IMR-90 (cell line): Measurements from ENCODE around the gene PATL2. TPM values are rescaled to one million over a fixed set of nuclear protein-coding genes. Genes with fewer than 3 reads are reported as not detected.

Experiments used
- ATAC-seq: fragments of 200-7000 bp; cut with Tn5 transposase; 2 replicates; pipeline ENCODE4 v1.9.1; 2020; ENCODE audit warnings: low read depth, mild to moderate bottlenecking, moderate library complexity
- BruUV-seq: library from RNA; stranded (reverse); fragments of 400-500 nt; replicated peaks from 2 replicates; lab custom pipeline; 2021; lab: Mats Ljungman, UMichigan
- CTCF ChIA-PET: fragments of 300-600 bp; formaldehyde crosslinking; extraction: SDS; loops from one replicate; lab custom pipeline; 2021; ENCODE audit warnings: antibody characterized with exemption; lab: Yijun Ruan, JAX
- POLR2A ChIA-PET: fragments of 300-600 bp; sonication (Branson Sonifier 250); formaldehyde crosslinking; loops from one replicate; lab custom pipeline; 2022; ENCODE audit warnings: antibody characterized with exemption; ENCODE audit not compliant: unreplicated experiment; lab: Charles Lee
- DNase-seq: peaks from one replicate; pipeline ENCODE4 v3.0.0; 2013
- H2AFZ ChIP-seq: replicated peaks from 2 replicates; pipeline ENCODE3; 2013; ENCODE audit warnings: low read length, mild to moderate bottlenecking; ENCODE audit not compliant: poor library complexity
- H2AK5ac ChIP-seq: 2 replicates; pipeline ENCODE4 v1.6.1; 2013; ENCODE audit warnings: low read depth, low read length, inconsistent platforms
- H2AK9ac ChIP-seq: replicated peaks from 2 replicates; pipeline ENCODE3; 2013; ENCODE audit warnings: mild to moderate bottlenecking, low read depth, low read length, moderate library complexity; ENCODE audit not compliant: poor library complexity
- H2BK120ac ChIP-seq: 2 replicates; pipeline ENCODE4 v1.6.1; 2013; ENCODE audit warnings: low read depth, low read length, inconsistent platforms
- H2BK15ac ChIP-seq: 3 replicates; pipeline ENCODE4 v1.6.1; 2013; ENCODE audit warnings: low read depth, low read length, inconsistent platforms
- H2BK20ac ChIP-seq: 2 replicates; pipeline ENCODE4 v1.6.1; 2013; ENCODE audit warnings: low read depth, mild to moderate bottlenecking, inconsistent platforms, low read length, moderate library complexity
- H2BK5ac ChIP-seq: 2 replicates; pipeline ENCODE4 v1.6.1; 2013; ENCODE audit warnings: mild to moderate bottlenecking, low read depth, low read length, inconsistent platforms; ENCODE audit not compliant: poor library complexity, severe bottlenecking
- H3K14ac ChIP-seq: replicated peaks from 2 replicates; pipeline ENCODE4 v1.6.1; 2013; ENCODE audit warnings: low read depth, low read length, inconsistent platforms
- H3K18ac ChIP-seq: 2 replicates; pipeline ENCODE4 v1.6.1; 2013; ENCODE audit warnings: low read depth, low read length, control low read depth
- H3K23ac ChIP-seq: 2 replicates; pipeline ENCODE4 v1.6.1; 2013; ENCODE audit warnings: low read depth, low read length, inconsistent platforms
- H3K27ac ChIP-seq: 2 replicates; pipeline ENCODE4 v1.5.1; 2013; ENCODE audit warnings: mild to moderate bottlenecking, control low read depth, low read length; ENCODE audit not compliant: insufficient read depth
- H3K27me3 ChIP-seq: 2 replicates; pipeline ENCODE4 v1.6.1; 2013; ENCODE audit warnings: low read length; ENCODE audit not compliant: control insufficient read depth, insufficient read depth
- H3K36me3 ChIP-seq: 2 replicates; pipeline ENCODE4 v1.6.1; 2013; ENCODE audit warnings: low read length, mixed read lengths; ENCODE audit not compliant: control insufficient read depth, insufficient read depth
- H3K4ac ChIP-seq: 2 replicates; pipeline ENCODE4 v1.6.1; 2013; ENCODE audit warnings: low read depth, low read length, inconsistent platforms
- H3K4me1 ChIP-seq: 2 replicates; pipeline ENCODE4 v1.6.1; 2013; ENCODE audit warnings: low read length, mixed read lengths; ENCODE audit not compliant: control insufficient read depth, insufficient read depth
- H3K4me2 ChIP-seq: 2 replicates; pipeline ENCODE4 v1.6.1; 2013; ENCODE audit warnings: low read depth, mild to moderate bottlenecking, control low read depth, low read length, moderate library complexity
- H3K4me3 ChIP-seq: 2 replicates; pipeline ENCODE4 v1.5.1; 2013; ENCODE audit warnings: low read depth, mild to moderate bottlenecking, control low read depth, low read length, moderate library complexity; ENCODE audit not compliant: insufficient read depth
- H3K56ac ChIP-seq: 2 replicates; pipeline ENCODE4 v1.6.1; 2013; ENCODE audit warnings: low read length, inconsistent platforms; ENCODE audit not compliant: insufficient read depth; ENCODE audit errors: extremely low read depth
- H3K79me1 ChIP-seq, 2 experiments: 2 replicates each; pipeline ENCODE4 v1.6.1; 2013; ENCODE audit warnings: low read length in 2 of 2, inconsistent platforms in 1 of 2, low read depth in 1 of 2
- H3K9ac ChIP-seq: 2 replicates; pipeline ENCODE4 v1.6.1; 2013; ENCODE audit warnings: low read depth, low read length, control low read depth
- H3K9me1 ChIP-seq: 2 replicates; pipeline ENCODE4 v1.6.1; 2013; ENCODE audit warnings: low read length, inconsistent platforms; ENCODE audit not compliant: insufficient read depth
- H3K9me3 ChIP-seq: 2 replicates; pipeline ENCODE4 v1.6.1; 2013; ENCODE audit warnings: low read length; ENCODE audit not compliant: control insufficient read depth, insufficient read depth
- H4K20me1 ChIP-seq: 2 replicates; pipeline ENCODE4 v1.6.1; 2013; ENCODE audit warnings: low read length, inconsistent platforms; ENCODE audit not compliant: insufficient read depth
- H4K5ac ChIP-seq: 2 replicates; pipeline ENCODE4 v1.6.1; 2013; ENCODE audit warnings: mild to moderate bottlenecking, low read depth, low read length, control low read depth
- H4K8ac ChIP-seq, 2 experiments: 2 replicates each; pipeline ENCODE4 v1.6.1; 2013; ENCODE audit warnings: low read depth in 2 of 2, low read length in 2 of 2, control low read depth in 1 of 2, inconsistent platforms in 1 of 2
- H4K91ac ChIP-seq: 2 replicates; pipeline ENCODE4 v1.6.1; 2013; ENCODE audit warnings: low read depth, low read length, inconsistent platforms; ENCODE audit not compliant: insufficient read depth
- BHLHE40 ChIP-seq: fragments of 150-350 bp; IDR thresholded peaks from 2 replicates; pipeline ENCODE4 v1.6.1; 2016; ENCODE audit warnings: mild to moderate bottlenecking, low read depth, low read length
- CEBPB ChIP-seq: IDR thresholded peaks from 2 replicates; pipeline ENCODE4 v1.6.1; 2012; ENCODE audit warnings: low read depth, low read length, improper control_type of control experiment
- CHD1 ChIP-seq: IDR thresholded peaks from 2 replicates; pipeline ENCODE4 v1.6.1; 2012; ENCODE audit warnings: low read depth, low read length, improper control_type of control experiment
- CTCF ChIP-seq: conservative IDR thresholded peaks from 2 replicates; pipeline ENCODE4 v1.5.1; 2012; ENCODE audit warnings: mild to moderate bottlenecking, low read depth, low read length, improper control_type of control experiment
- ELK1 ChIP-seq: fragments of 150-350 bp; IDR thresholded peaks from 2 replicates; pipeline ENCODE4 v1.6.1; 2016; ENCODE audit warnings: low read depth, mild to moderate bottlenecking, low read length, moderate library complexity, borderline replicate concordance
- FOS ChIP-seq: fragments of 150-350 bp; IDR thresholded peaks from 2 replicates; pipeline ENCODE4 v1.6.1; 2016; ENCODE audit warnings: low read depth, low read length
- MAFK ChIP-seq: IDR thresholded peaks from 2 replicates; pipeline ENCODE4 v1.6.1; 2012; ENCODE audit warnings: low read depth, low read length, improper control_type of control experiment
- MAZ ChIP-seq: IDR thresholded peaks from 2 replicates; pipeline ENCODE4 v1.6.1; 2012; ENCODE audit warnings: low read depth, mild to moderate bottlenecking, low read length, improper control_type of control experiment, moderate library complexity, borderline replicate concordance
- MXI1 ChIP-seq: IDR thresholded peaks from 2 replicates; pipeline ENCODE4 v1.6.1; 2012; ENCODE audit warnings: low read depth, mild to moderate bottlenecking, low read length, moderate library complexity, borderline replicate concordance
- NFE2L2 ChIP-seq: fragments of 150-350 bp; IDR thresholded peaks from 2 replicates; pipeline ENCODE4 v1.6.1; 2016; ENCODE audit warnings: low read depth, mild to moderate bottlenecking, low read length
- POLR2A ChIP-seq: IDR thresholded peaks from 2 replicates; pipeline ENCODE4 v1.6.1; 2012; ENCODE audit warnings: mild to moderate bottlenecking, low read depth, low read length
- RAD21 ChIP-seq: IDR thresholded peaks from 2 replicates; pipeline ENCODE4 v1.6.1; 2012; ENCODE audit warnings: low read length, improper control_type of control experiment
- RCOR1 ChIP-seq: IDR thresholded peaks from 2 replicates; pipeline ENCODE4 v1.6.1; 2012; ENCODE audit warnings: mild to moderate bottlenecking, low read length, improper control_type of control experiment; ENCODE audit not compliant: insufficient replicate concordance
- RFX5 ChIP-seq: IDR thresholded peaks from 2 replicates; pipeline ENCODE4 v1.8.0; 2012; ENCODE audit warnings: low read depth, mild to moderate bottlenecking, low read length, moderate library complexity
- SMC3 ChIP-seq: fragments of 150-350 bp; IDR thresholded peaks from 2 replicates; pipeline ENCODE4 v1.6.1; 2016; ENCODE audit warnings: low read depth, mild to moderate bottlenecking, antibody characterized with exemption, low read length, moderate library complexity
- USF2 ChIP-seq: fragments of 150-350 bp; IDR thresholded peaks from 2 replicates; pipeline ENCODE4 v1.6.1; 2017; ENCODE audit warnings: mild to moderate bottlenecking, antibody characterized with exemption, low read length, low read depth
- WGBS, 2 experiments: methylation state at CpG; one replicate each; pipeline versions ENCODE4 v1.1.5 to v1.1.7; 2013; ENCODE audit warnings: missing lambda C conversion rate in 2 of 2; ENCODE audit not compliant: insufficient read length in 1 of 2; ENCODE audit errors: extremely low coverage in 2 of 2; 5-methylcytosine and 5-hydroxymethylcytosine counted together
- dilution Hi-C: fragments of 300-500 bp; cut with HindIII; formaldehyde crosslinking; loops from one replicate; pipeline ENCODE4 v1.14.3; 2018; ENCODE audit warnings: low sequenced_read_pairs; ENCODE audit not compliant: unreplicated experiment
- in situ Hi-C: fragments of 300-500 bp; cut with MboI; formaldehyde crosslinking; loops from 3 replicates; pipeline ENCODE4 v1.14.3; 2019; ENCODE audit warnings: low sequenced_read_pairs, inconsistent platforms, mixed read lengths
- intact Hi-C: fragments of 100-400 bp; cut with micrococcal nuclease; formaldehyde crosslinking; loops from 2 replicates; pipeline ENCODE4 v1.10.0; 2022
- polyA plus RNA-seq, 3 experiments: library from polyadenylated mRNA; depleted of rRNA; stranded (reverse); fragments of >200 nt; gene quantifications; 2 replicates each; pipeline ENCODE4 v1.2.3, GENCODE V29; 2012; ENCODE audit warnings: low replicate concordance in 1 of 3
- total RNA-seq: library from RNA; depleted of rRNA; stranded (reverse); fragments of >200 nt; gene quantifications from 2 replicates; pipeline ENCODE4 v1.2.3, GENCODE V29; 2012

Gene PATL2
- total and polyA plus RNA-seq, 2 of the 4 experiments (the other 2 are of a cell fraction): 0.10 TPM; not detected in 1

GRCh38 chr15:44616974-44617373, 94.1 kb downstream of the PATL2 start:
- WGBS, 2 experiments: no CpG with 5 or more reads among the region's 2 CpGs
- no peaks in the 10 kb centered on the region for H3K4me1 ChIP-seq

More at GRCh38 chr15:44616974-44617373, 94.1 kb downstream of the PATL2 start:
- Histone ChIP-seq H2BK120ac (no peak overlapping the region), H3K9me3 (no peaks in the 10 kb centered on the region), H3K9me1 (no peaks in the 10 kb centered on the region), H2AFZ (no peak overlapping the region), H3K4ac (no peak overlapping the region), H3K14ac (no peak overlapping the region), H3K36me3 (peaks cover 27% of the 10 kb centered on the region), H3K4me3 (no peak overlapping the region), H3K23ac (no peak overlapping the region), H2AK5ac (no peak overlapping the region), H4K5ac (no peak overlapping the region), H2BK5ac (no peak overlapping the region), H3K27ac (no peak overlapping the region), H2BK15ac (no peak overlapping the region), H4K91ac (no peak overlapping the region), H4K8ac (no peak overlapping the region), H3K4me2 (no peak overlapping the region), H3K9ac (no peak overlapping the region), H3K56ac (no peak overlapping the region), H4K20me1 (no peaks in the 10 kb centered on the region), H3K18ac (no peak overlapping the region), H2AK9ac (no peak overlapping the region), H3K27me3 (no peaks in the 10 kb centered on the region), H2BK20ac (no peak overlapping the region), H3K79me1 (no peaks in the 10 kb centered on the region)
- DNase-seq (no peak), ATAC-seq (no peak)
- CTCF ChIA-PET: no interaction called here
- TF ChIP-seq ELK1: no peak
- TF ChIP-seq FOS: no peak
- no peak for TF ChIP-seq RCOR1
- no peak for TF ChIP-seq CTCF
- TF ChIP-seq MXI1: no peak
- no peak for TF ChIP-seq POLR2A
- TF ChIP-seq NFE2L2: no peak
- TF ChIP-seq BHLHE40: no peak
- no peak for TF ChIP-seq SMC3
- TF ChIP-seq CHD1: no peak
- TF ChIP-seq CEBPB: no peak
- TF ChIP-seq USF2: no peak
- TF ChIP-seq MAZ: no peak
- no peak for TF ChIP-seq RFX5
- no peak for TF ChIP-seq MAFK
- TF ChIP-seq RAD21: no peak
- POLR2A ChIA-PET: no interaction called here
- dilution Hi-C loops: no loop called here
- in situ Hi-C loops: no loop called here
- BruUV-seq: no TSS peak
- intact Hi-C loops: no loop called here
